ENCODE measurements around the gene PRTFDC1.

Gene PRTFDC1

DNA sequence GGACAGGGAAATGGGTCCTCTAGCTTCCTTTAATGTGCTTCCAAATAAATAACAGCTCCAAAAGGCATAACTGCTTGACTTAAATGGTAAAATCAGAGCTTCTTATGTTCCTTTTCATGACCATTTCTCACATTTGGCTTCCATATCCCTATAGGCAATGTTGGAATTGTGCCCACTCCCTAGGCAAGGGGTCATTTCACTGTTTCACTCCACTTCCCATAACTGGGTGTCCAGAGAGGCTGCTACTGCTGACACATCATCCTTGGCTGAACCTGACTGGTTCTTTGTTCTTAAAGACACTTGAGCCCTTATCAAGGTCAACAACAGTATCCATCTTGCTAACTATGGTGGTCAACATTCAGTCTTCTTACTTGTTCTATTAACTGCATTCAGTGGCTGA is 37.1 kb downstream of the PRTFDC1 start:
- TF ChIP-seq, protein P1, sequence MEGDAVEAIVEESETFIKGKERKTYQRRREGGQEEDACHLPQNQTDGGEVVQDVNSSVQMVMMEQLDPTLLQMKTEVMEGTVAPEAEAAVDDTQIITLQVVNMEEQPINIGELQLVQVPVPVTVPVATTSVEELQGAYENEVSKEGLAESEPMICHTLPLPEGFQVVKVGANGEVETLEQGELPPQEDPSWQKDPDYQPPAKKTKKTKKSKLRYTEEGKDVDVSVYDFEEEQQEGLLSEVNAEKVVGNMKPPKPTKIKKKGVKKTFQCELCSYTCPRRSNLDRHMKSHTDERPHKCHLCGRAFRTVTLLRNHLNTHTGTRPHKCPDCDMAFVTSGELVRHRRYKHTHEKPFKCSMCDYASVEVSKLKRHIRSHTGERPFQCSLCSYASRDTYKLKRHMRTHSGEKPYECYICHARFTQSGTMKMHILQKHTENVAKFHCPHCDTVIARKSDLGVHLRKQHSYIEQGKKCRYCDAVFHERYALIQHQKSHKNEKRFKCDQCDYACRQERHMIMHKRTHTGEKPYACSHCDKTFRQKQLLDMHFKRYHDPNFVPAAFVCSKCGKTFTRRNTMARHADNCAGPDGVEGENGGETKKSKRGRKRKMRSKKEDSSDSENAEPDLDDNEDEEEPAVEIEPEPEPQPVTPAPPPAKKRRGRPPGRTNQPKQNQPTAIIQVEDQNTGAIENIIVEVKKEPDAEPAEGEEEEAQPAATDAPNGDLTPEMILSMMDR (IDR thresholded peaks at IDR 0.05; ENCODE audit: low read length, missing control alignments) = no peak
- no peak for DNase-seq (ENCODE audit: low read depth)
- no peak overlapping the region for H3K4me3 ChIP-seq (replicated peaks; ENCODE audit: low read depth, low read length)

DNA sequence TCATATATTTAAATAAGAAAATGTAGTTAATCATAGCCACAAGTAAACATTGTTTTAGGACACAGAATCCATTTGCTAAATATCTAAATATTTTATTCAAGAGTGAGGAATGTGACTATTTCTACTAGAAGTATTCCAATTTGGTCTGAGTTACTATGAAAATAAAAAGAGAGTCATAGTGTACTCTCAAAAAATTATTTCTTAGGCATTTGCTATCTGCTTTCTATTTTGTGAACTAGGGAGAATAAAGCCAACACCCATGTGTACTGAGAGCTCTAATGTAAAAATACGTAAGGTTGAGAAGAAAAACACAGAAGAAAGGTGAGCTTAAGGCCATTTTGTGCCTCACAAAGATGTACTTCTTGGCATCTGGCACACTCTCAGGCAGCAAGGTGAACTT is 38.3 kb downstream of the PRTFDC1 start:
- H3K4me3 ChIP-seq (replicated peaks; ENCODE audit: low read depth, low read length) = no peak overlapping the region
- DNase-seq (ENCODE audit: low read depth) = no peak
- TF ChIP-seq, protein P1 (IDR thresholded peaks at IDR 0.05; ENCODE audit: low read length, missing control alignments) = no peak

DNA sequence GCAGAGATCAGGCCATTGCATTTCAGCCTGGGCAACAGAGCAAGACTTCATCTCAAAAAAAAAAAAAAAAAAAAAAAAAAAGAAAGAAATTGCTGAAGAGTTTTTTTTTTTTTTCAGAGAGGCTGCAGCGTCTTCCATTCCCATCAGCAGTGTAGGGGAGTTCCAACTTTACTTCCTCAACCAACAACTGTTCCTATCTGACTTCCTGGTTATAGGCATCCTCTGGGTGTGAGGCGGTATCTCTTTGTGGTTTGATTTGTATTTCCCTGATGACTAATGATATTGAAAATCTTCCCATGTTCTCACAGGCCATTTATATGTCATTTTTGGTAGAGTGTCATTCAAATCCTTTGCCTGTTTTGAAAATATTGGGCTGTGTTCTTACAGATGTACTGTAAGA is 40.2 kb downstream of the PRTFDC1 start:
- TF ChIP-seq, protein P1 (IDR thresholded peaks at IDR 0.05; ENCODE audit: low read length, missing control alignments) = no peak

DNA sequence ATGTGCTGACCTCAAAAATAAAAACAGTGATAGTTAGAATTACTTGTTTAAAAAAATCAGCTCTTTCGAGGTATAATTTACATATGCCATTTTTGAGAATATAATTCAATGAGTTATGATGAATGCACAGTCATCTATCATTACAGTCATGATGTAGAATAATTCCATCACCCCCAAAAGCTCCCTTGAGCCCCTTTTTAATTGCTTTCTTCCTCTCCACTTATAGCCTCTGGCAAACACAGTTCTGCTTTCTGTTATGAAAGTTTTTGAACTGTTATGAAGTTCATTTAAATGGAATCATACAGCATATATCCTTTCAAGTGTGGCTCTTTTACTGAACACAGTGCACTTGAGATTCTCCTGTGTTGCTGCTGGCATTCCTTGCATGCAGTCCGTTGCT is 41.4 kb downstream of the PRTFDC1 start:
- no peak for DNase-seq (ENCODE audit: low read depth)
- H3K4me3 ChIP-seq (replicated peaks; ENCODE audit: low read depth, low read length) = no peak overlapping the region
- TF ChIP-seq, protein P1 (IDR thresholded peaks at IDR 0.05; ENCODE audit: low read length, missing control alignments) = no peak

More for the DNA sequence above, 40.2 kb downstream of the PRTFDC1 start:
- no peak overlapping the region for H3K4me3 ChIP-seq (replicated peaks; ENCODE audit: low read depth, low read length)
- peak; percentile 64 for DNase-seq (ENCODE audit: low read depth)

DNA sequence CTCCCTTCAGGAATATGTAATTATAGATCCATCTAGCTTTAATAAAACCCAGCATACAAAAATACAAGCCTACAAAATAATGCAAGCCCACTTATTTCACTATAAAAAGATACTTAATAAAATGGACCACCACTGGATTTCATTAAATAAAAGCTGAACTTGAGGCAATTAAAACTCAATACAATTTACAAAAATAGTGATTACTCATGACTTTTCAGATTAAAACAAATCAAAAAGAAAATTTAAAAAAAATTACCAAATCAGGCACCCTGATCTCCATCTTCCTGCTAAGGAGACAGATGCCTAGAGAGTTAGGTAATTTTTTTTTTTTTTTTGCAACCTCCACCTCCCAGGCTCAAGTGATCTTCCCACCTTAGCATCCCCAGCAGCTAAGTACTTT is 41.8 kb downstream of the PRTFDC1 start:
- TF ChIP-seq, protein P1 (IDR thresholded peaks at IDR 0.05; ENCODE audit: low read length, missing control alignments) = no peak
- no peak overlapping the region for H3K4me3 ChIP-seq (replicated peaks; ENCODE audit: low read depth, low read length)
- DNase-seq (ENCODE audit: low read depth) = no peak

DNA sequence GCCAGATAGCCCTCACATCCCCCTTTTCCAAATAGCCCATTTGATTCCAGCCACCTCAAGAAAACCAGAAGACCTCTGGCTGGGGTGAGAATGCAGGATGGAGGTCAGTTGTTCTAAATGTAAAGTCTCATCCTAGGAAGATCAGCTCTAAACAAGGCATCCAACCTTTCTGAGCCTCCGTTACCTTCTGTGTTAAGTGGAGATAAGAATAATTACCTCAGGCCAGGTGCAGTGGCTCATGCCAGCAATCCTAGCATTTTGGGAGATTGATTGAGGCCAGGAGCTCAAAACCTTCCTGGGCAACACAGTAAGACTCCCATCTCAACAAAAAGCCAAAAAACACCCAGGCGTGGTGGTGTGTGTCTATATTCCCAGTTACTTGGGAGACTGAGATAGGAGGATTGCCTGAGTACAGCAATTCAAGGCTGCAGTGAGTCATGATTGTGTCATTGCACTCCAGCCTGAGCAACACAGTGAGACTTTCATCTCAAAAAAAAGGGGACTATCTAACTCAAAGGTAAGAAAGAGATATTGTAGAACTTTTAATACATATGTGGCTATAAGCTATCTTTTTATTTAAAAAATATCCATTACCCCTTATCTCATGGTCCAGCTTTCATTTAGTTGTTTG is 43.5 kb downstream of the PRTFDC1 start:
- TF ChIP-seq, protein P1 (IDR thresholded peaks at IDR 0.05; ENCODE audit: low read length, missing control alignments) = no peak
- peak; percentile 84 for DNase-seq (ENCODE audit: low read depth)
- H3K4me3 ChIP-seq (replicated peaks; ENCODE audit: low read depth, low read length) = no peak overlapping the region

DNA sequence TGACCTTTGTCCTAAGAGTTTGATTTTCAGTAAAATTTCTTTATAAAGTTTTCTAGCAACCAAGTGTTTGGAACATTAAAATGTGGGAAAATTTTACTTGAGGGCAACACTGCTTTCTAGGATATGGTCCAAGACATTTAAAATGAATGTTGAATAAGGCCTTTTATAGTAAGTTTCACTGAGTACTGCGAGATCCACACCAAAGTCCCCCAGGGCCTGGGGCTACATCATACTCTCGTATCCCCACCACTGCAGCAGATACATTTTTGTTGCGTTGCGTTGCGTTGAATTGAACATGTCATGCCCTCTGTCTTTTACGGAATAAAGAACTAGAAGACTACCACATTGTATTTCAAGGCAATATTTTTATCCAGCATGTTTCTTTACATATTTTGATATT is 44.5 kb downstream of the PRTFDC1 start:
- no peak for DNase-seq (ENCODE audit: low read depth)
- TF ChIP-seq, protein P1 (IDR thresholded peaks at IDR 0.05; ENCODE audit: low read length, missing control alignments) = no peak
- no peak overlapping the region for H3K4me3 ChIP-seq (replicated peaks; ENCODE audit: low read depth, low read length)

All from fibroblast of pulmonary artery (primary cell).